ENCODE results near the gene MAPKAP1. TPM values are rescaled to one million over a fixed set of nuclear protein-coding genes. Genes with fewer than 3 reads are reported as not detected.

The MAPKAP1 gene
- total and polyA plus RNA-seq, 2 of the 13 experiments (the other 11 are each of a cell fraction or from before 2014, with no cell fraction given) = 45.0 to 64.3 TPM

GRCh38 chr9:125650271-125650737 lies 56.7 kb downstream of the MAPKAP1 start (continued):
- TF ChIP-seq, protein P1, sequence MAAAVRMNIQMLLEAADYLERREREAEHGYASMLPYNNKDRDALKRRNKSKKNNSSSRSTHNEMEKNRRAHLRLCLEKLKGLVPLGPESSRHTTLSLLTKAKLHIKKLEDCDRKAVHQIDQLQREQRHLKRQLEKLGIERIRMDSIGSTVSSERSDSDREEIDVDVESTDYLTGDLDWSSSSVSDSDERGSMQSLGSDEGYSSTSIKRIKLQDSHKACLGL (CRISPR knock-in tag; IDR thresholded peaks at IDR 0.05) = no peak
- TF ChIP-seq ZFP90 (CRISPR knock-in tag; IDR thresholded peaks at IDR 0.05; ENCODE audit: borderline replicate concordance) = no peak
- TF ChIP-seq ARID2 (CRISPR knock-in tag; IDR thresholded peaks at IDR 0.05; ENCODE audit: borderline replicate concordance) = no peak
- no peak for TF ChIP-seq XRCC5 (optimal IDR thresholded peaks at IDR 0.05; ENCODE audit: low read length)
- TF ChIP-seq HHEX (CRISPR knock-in tag; IDR thresholded peaks at IDR 0.05) = no peak

DNA sequence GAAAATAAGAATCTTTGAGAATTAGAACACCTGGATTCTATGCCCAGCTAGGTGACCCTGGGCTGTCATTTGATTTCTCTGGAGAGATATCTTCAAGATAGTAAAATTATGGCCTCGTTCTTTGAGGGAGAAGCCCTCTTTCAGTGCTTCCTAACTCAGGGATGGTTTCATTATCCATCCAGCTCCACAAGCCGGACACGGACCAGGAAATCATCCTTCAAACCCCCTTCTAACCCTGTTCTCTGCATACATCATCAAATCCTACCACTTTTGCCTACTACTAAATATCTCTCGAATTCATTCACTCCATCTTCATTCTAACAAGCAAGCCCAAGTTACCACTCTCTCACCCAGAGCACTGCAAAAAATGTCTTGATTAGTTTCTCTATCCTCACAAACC lies 57.2 kb downstream of the MAPKAP1 start:
- H3K4me1 ChIP-seq (ENCODE audit: insufficient read depth, low read length) = 0 out of 2 replicates have a peak, but pooled peaks cover 5% of the 10 kb centered on the region
- H2AFZ ChIP-seq (ENCODE audit: low read length) = no peak overlapping the region
- H3K27me3 ChIP-seq (ENCODE audit: control insufficient read depth in 1 of 2, insufficient read depth in 2 of 2, low read length in 2 of 2) = no peaks in the 10 kb centered on the region
- in situ Hi-C loops (cut with HindIII; ENCODE audit: extremely low pct_ligation_motif_present, low pct_unique_long_range_greater_than_20kb) = no loop called here
- H3K4me2 ChIP-seq (ENCODE audit: low read depth, low read length) = no peak overlapping the region
- ChIA-PET POLR2A (no interaction called here), CTCF (ENCODE audit: low intra/inter-chr PET ratio, low total read pairs) (no interaction called here)
- no peaks in the 10 kb centered on the region for H4K20me1 ChIP-seq (ENCODE audit: insufficient read depth, low read length)
- DNase-seq (ENCODE audit: low spot score) = no peak
- intact Hi-C loops (cut with micrococcal nuclease; ENCODE audit: unreplicated experiment) = loop anchor here (10.0 kb wide), 1 partner anchor 55 kb away; the partner anchor contains the start of gene MAPKAP1
- no peaks in the 10 kb centered on the region for H3K79me2 ChIP-seq (ENCODE audit: insufficient read depth, low read length)
- no peak for TF ChIP-seq NFE2L1 (CRISPR knock-in tag; IDR thresholded peaks at IDR 0.05; ENCODE audit: borderline replicate concordance)
- no peak for TF ChIP-seq HNRNPH1 (optimal IDR thresholded peaks at IDR 0.05; ENCODE audit: low read depth, low read length)
- TF ChIP-seq NRL (CRISPR knock-in tag; IDR thresholded peaks at IDR 0.05; ENCODE audit: borderline replicate concordance) = no peak
- no peak for TF ChIP-seq SATB2 (CRISPR knock-in tag; IDR thresholded peaks at IDR 0.05)
- no peak for TF ChIP-seq AKAP8 (CRISPR knock-in tag; IDR thresholded peaks at IDR 0.05)
- TF ChIP-seq HOXA5 (CRISPR knock-in tag; IDR thresholded peaks at IDR 0.05) = no peak
- BruUV-seq (replicated peaks) = no TSS peak
- no peak for ATAC-seq
- H3K4me3 ChIP-seq (replicated peaks in 1 of 3; ENCODE audit: insufficient read depth in 1 of 3, low read depth in 2 of 3, low read length in 3 of 3) = no peak overlapping the region
- H3K27ac ChIP-seq (ENCODE audit: extremely low read length, insufficient read depth, low read length) = no peak overlapping the region
- FAIRE-seq = no peak
- H3K9ac ChIP-seq (ENCODE audit: insufficient read depth, low read depth, low read length) = no peak overlapping the region
- H3K9me3 ChIP-seq (ENCODE audit: low read length) = no peaks in the 10 kb centered on the region
- H3K36me3 ChIP-seq (replicated peaks in 1 of 2; ENCODE audit: control insufficient read depth in 1 of 2, insufficient read depth in 2 of 2, low read length in 2 of 2) = no peaks in the 10 kb centered on the region
- 95% methylated on average over 4 of the region's 4 CpGs for WGBS (ENCODE audit: low lambda C conversion rate)

Data from HepG2 (cell line).